Measurements from ENCODE around the gene STAT6.
A peak's percentile ranks its signal among the peaks of the same experiment; 100 is the strongest.
"Not testable (repeated sequence)": the region's sequence is repeated elsewhere in the genome, so short reads cannot be mapped to it uniquely, and the experiment has no call there.

Gene STAT6

GRCh38 chr12:57127101-57127725, 16.1 kb upstream of the STAT6 start:
- peak; percentile 72 for DNase-seq (ENCODE audit: low spot score)

GRCh38 chr12:57126561-57126960, 15.4 kb upstream of the STAT6 start:
- DNase-seq (ENCODE audit: low spot score): no peak

- no peak for DNase-seq (ENCODE audit: low spot score)
Measured at GRCh38 chr12:57126061-57126460, 14.9 kb upstream of the STAT6 start.

- DNase-seq (ENCODE audit: low spot score): peak; percentile 84
Measured at GRCh38 chr12:57124261-57124877, 13.2 kb upstream of the STAT6 start.

- DNase-seq (ENCODE audit: low spot score): no peak
Measured at GRCh38 chr12:57123813-57124212, 12.7 kb upstream of the STAT6 start.

GRCh38 chr12:57120718-57121117, 9.6 kb upstream of the STAT6 start:
- DNase-seq (ENCODE audit: low spot score): not testable (repeated sequence)

- no peak for DNase-seq (ENCODE audit: low spot score)
Measured at GRCh38 chr12:57119294-57120085, 8.3 kb upstream of the STAT6 start.

GRCh38 chr12:57118711-57119271, 7.6 kb upstream of the STAT6 start:
- no peak for DNase-seq (ENCODE audit: low spot score)

- DNase-seq (ENCODE audit: low spot score): no peak
Measured at GRCh38 chr12:57116580-57117281, 5.6 kb upstream of the STAT6 start.

GRCh38 chr12:57112492-57113294, 1.5 kb upstream of the STAT6 start:
- no peak for DNase-seq (ENCODE audit: low spot score)

- no peak for DNase-seq (ENCODE audit: low spot score)
Measured at GRCh38 chr12:57110104-57111030, 795 bp downstream of the STAT6 start.

GRCh38 chr12:57109207-57110103, 1.7 kb downstream of the STAT6 start:
- DNase-seq (ENCODE audit: low spot score): no peak

- DNase-seq (ENCODE audit: low spot score): peak; percentile 14
Measured at GRCh38 chr12:57107456-57108155, 3.6 kb downstream of the STAT6 start.

- DNase-seq (ENCODE audit: low spot score): peak; percentile 27
Measured at GRCh38 chr12:57106021-57106708, 5.0 kb downstream of the STAT6 start.

GRCh38 chr12:57105011-57105753, 6.0 kb downstream of the STAT6 start:
- peak; percentile 17 for DNase-seq (ENCODE audit: low spot score)

GRCh38 chr12:57104292-57104910, 6.8 kb downstream of the STAT6 start:
- DNase-seq (ENCODE audit: low spot score): peak; percentile 26

GRCh38 chr12:57103856-57104255, 7.3 kb downstream of the STAT6 start:
- DNase-seq (ENCODE audit: low spot score): peak; percentile 1

Measured in D341Med (cell line).